DMS153 treated with DMSO at 0.1 percent for 48 hours (cell line): ENCODE measurements around the gene WFIKKN1.

Experiments used
- DNase-seq: peaks from one replicate; lab custom pipeline; 2025; ENCODE audit not compliant: unreplicated experiment; lab: John Stamatoyannopoulos, UW

Gene WFIKKN1

DNA sequence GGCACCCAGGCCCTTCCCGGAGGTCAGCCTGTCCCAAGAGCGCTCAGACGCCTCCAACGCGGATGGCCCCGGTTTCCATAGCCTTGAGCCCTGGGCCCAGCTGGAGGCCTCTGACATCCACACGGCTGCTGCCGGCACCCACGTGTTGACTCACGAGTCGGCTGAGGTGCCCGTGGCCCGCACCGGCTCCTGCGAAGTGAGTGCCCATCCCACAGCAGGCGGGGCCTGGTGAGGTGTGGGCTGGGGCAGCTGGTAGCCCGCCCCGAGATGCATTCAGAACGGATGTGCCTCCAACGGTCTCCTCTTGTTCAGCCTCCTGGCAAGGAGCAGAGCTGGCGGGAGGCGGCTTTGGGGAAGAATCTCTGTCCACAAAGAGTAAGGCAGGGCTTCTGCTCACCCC is 21.1 kb downstream of the WFIKKN1 start:
- no peak for DNase-seq

DNA sequence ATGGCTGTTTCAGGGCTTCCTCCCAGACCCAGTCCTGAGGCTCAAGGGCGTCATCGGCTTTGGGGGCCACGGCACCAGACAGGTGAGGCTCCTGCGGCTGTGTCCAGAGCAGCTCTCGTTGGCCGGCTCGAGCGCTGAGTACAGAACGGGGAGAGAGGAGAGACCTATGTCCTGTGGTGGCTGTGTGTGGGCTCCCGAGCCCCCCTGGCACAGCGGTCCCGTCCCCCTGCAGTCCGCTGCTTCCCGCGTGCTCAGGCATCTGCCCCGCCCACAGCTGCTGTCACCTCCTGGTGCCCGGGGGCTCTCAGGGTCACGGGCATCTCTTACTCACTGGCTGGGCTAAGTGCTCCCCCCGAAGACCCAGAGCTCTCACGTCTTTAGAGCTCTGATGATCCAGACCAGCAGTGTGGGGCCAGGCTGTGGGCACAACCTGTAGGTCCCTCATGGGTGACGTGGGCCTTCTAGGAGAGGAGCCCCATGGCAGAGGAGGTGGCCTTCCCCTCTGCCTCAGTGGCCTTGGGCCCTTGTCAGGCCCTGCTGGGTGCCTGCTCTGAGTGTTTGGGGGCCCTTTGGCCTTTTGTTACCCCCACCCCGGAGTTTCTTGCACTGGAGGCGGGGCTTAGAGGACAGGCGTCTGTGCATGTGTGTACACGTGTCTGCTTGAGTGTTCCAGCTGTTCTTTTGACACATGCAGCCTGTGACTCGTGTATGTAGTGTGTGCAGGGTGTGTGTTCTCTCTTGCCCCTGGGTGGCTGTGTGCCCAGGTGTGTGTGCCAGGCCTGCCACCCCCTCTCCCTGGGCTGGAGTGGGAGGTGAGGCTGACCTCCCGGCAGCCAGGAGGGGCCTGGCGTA is 21.9 kb downstream of the WFIKKN1 start:
- DNase-seq, result no peak

DNA sequence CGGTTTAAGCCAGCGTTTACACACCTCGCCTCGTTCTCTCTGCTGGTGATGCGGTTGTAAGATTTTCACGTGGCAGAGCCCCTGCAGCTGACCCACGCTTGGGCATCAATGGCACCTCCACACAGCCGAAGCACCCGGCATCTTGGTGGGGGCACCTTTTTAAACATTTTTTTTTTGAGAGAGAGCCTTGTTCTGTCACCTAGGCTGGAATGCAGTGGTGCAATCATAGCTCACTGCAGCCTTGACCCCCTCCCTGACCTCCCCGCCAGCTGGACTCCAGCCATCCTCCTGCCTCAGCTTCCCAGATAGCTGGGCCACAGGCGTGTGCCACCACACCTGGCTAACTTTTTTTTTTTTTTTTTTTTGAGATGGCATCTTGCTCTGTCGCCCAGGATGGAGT is 23.2 kb downstream of the WFIKKN1 start:
- no peak for DNase-seq

DNA sequence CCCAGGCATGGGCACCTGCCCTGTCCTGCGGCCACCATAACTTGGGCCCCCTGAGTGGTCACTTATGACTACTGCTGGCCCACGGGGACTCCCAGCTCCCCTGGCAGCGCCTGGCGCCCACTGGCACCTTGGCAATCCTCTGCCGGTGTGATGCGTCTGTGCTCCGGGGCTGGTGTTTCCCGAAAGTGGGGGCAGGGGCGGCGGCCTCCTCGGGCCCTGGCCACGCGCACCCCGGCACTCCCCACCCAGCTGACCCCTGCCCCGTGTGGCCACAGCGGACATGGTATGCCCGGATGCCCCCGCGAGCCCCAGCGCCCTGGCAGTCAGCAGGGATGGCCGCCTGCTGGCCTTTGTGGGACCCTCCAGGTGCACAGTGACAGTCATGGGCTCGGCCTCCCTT is 26.7 kb downstream of the WFIKKN1 start:
- DNase-seq, result no peak

DNA sequence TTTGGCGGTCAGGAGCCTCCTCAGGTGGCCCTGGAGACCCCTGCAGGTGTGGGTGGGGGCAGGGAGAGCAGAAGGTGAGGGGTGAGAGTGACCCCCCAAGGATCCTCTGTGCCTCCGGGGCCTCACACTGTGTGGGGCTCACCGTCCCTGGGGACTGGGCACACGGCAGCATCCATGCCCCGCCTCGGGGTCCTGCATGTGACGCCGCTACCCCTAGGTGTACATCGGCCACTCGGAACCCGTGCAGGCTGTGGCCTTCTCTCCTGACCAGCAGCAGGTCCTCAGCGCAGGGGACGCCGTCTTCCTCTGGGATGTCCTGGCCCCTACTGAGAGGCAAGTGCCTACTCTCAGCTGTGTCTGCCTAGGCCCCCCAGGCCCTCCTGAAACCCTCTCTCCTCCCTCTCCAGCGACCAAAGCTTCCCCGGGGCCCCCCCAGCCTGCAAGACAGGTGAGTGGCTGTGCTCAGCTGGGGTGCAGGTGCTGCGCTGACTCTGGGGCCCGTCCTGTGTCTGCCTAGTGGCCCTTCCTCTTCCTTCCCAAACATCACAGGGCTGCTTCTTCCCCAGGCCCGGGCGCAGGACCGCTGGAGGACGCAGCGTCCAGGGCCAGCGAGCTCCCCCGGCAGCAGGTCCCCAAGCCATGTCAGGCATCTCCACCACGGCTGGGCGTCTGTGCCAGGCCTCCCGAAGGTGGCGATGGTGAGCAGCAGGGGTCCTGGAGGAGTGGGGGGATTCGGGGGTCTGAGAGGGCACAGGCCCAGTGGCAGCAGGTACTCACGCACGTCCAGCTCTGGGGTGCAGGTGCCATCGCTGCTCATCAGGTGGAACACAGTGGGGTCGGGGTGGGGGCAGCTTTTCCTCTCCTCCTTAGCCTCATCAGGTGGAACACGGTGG is 28.1 kb downstream of the WFIKKN1 start:
- DNase-seq, result no peak

DNA sequence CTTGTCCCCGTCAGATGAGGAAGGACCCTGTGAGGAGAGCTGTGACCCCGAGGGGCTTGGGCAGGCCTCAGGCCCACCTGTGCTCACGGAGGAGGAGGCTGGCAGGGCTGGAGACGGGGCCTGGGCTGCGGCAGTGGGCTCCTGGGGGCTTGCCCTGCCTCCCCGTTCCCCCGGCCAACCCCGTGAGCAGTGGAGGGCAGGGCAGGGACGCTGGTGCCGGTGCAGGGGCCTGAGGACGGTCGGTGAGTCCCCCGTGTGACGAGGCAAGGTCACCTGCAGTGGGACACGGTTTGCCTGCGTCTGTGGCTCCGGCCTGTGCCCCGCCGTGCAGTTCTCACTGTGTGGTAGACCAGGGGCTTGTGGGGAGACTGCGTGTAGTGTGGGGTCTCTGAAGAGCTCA is 28.8 kb downstream of the WFIKKN1 start:
- DNase-seq, result no peak

DNA sequence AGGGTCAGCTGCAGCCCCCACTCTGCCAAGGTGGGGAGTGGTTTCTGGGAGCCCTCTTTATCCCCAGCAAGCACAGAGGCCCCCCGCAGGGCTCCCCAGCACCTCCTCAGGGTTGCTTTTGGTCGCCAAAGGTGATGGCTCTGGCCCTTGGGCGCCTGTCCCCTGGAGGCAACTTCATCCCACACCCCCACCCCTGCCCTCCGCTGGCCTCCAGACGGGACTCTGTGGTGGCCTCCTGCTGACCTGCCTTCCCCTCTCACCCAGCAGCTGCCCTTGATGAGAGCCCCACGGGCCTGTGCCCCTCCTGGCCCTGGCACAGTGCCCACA is 29.3 kb downstream of the WFIKKN1 start:
- DNase-seq, result no peak

DNA sequence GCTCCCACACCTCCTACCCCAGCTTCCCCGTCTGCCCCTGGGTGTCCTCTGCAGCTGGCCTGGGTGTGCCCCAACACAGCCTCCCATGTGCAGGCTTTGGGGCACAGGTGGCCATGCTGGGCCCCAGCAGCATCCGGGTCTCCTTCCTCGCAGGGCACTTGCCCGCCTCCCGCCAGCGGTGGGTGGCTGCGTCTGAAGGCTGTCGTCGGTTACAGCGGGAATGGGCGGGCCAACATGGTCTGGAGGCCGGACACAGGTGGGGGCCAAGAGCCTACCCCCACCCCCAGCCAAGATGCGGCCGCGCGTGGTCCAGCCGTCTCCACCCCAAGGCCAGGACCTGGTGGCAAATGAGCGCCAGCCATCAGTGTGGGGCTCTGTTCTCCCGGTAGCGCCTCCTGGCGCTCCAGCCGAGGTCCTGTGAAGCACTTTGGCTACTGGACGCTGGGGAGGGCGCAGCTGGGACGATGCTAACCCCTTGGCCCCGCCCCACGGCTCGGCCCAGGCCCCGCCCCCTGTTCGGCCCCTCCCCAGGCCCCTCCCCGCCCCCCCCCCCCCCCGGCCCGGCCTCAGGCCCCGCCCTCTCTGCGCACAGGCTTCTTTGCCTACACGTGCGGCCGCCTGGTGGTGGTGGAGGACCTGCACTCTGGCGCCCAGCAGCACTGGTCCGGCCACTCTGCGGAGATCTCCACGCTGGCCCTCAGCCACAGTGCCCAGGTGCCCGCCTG is 29.8 kb downstream of the WFIKKN1 start:
- peak; percentile 68 for DNase-seq

DNA sequence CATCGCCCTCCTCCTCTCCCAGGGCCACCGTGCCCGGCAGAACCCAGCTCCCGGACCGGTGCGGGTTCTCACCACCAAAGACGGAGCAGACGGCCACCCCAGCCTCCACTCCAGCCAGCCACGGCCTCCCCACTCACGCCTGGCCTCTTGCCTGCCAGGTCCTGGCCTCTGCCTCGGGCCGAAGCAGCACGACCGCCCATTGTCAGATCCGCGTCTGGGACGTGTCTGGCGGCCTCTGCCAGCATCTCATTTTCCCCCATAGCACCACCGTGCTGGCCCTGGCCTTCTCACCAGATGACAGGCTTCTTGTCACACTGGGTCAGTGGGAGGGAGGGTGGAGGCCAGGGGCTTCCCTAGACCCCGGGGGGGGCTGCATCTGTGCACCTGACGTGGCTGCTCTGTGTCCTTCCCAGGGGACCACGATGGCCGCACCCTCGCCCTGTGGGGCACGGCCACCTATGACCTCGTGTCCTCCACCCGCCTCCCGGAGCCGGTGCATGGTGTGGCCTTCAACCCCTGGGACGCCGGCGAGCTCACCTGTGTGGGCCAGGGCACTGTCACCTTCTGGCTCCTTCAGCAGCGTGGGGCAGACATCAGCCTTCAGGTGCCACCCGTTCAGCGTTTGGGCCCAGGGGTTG is 30.5 kb downstream of the WFIKKN1 start:
- no peak for DNase-seq

DNA sequence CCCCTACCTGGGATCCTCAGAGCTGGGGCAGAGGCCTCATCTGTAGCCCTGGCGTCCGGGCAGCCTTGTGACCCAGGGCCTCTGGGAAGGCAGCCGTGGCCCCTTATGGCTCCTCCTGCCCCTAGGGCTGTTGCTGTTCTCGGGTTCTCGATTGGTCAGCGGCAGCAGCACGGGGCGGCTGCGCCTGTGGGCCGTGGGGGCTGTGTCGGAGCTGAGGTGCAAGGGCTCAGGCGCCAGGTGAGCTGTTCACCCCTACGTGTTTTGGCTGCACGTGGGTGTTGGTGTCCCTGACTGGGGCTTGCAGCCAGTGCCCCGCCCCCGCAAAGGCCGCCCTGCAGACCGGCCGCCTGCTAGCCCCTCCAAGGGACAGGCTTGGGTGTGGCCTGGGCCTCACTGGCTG is 31.3 kb downstream of the WFIKKN1 start:
- no peak for DNase-seq

DNA sequence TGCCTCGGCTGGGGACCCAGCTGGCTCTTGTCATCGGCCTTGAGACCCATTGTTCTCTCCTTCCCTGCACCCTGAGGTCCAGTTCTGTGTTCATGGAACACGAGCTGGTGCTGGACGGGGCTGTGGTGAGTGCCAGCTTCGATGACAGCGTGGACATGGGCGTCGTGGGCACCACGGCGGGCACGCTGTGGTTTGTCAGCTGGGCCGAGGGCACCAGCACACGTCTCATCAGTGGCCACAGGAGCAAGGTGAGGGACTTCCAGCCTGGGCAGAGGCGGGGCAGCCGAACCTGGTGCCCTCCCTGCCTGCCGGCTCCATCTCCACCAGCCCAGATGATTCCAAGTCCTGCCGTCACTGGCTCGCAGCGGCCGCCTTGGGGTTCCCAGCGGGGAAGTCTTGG is 31.8 kb downstream of the WFIKKN1 start:
- no peak for DNase-seq

DNA sequence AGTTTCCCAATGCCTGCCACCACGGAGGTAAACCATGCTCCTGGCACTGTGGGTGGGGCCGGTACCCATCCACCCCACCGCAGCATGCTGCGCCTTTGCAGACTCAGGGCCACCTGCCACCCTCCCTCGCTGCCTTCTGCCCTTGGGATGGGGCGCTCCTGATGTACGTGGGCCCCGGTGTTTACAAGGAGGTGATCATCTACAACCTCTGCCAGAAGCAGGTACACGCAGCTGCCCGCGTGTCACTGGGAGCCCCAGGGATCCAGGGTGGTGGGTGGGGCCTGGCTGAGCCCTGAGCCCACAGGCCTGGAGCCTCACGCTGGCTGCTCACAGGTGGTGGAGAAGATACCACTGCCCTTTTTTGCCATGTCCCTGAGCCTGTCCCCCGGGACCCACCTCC is 35.8 kb downstream of the WFIKKN1 start:
- no peak for DNase-seq

DNA sequence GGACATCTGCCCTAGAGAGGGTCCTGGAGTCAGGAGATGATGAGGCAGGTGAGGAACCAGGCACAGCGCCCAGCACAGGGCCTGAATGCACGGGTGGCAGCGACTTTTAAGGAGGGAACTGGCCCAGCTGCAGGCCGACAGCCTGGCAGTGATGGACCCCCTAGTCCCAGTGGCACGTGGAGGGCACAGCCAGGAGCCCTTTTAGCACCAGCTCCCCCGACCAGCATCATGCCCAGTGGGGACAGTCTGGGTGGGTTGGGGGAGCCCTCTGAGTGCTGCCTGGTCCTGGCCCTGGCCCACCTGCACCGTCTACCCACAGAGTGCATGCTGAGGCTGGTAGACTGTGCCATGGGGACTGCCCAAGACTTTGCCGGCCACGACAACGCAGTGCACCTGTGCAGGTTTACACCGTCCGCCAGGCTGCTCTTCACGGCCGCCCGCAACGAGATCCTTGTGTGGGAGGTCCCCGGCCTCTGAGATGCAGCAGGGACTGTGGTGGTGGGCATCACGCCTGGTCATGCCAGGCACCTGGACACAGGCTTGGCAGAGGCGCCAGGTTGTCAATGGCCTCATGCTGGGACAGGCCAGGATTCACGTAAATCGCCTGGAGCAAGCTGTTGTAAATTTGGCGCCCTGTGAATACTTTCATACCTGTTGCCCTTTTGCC is 36.5 kb downstream of the WFIKKN1 start:
- DNase-seq, result no peak

DNA sequence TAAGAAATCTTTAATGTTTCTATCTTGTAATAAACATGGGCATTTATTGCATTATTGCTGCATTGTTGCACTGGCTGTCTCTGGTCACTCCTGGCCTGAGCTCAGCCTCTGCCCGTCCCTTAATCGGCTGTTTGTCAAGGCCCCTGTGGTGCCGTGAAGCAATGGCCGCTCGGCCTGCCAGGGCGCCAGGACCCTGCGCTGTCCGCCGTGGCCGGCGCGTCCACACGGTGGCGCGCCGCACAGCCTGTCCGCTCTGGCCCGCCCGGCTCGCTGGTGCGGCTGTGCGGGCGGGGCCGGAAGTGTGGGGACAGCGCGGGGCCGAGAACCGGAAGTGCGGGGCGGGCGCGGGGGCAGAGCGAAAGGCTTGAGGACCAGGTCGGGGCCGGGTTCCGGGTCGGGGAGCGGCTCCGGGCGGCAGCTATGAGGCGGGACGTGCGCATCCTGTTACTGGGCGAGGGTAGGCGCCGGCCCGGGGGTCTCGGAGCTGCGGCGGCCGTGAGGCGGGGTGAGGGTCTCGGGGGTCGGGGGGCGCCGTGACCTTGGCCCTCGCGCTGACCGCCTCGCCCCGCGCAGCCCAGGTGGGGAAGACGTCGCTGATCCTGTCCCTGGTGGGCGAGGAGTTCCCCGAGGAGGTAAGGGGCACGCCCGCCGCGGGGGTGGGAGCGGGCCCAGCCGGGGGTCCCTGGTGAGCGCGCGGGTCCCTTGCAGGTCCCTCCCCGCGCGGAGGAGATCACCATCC is 37.2 kb downstream of the WFIKKN1 start, which contains the start of gene RHOT2:
Gene RHOT2 (plus strand): TSS at position 353 of the 739 bp plus-strand sequence. CDS start 68 bp downstream, at position 421.
- DNase-seq, result peak; percentile 71

DNA sequence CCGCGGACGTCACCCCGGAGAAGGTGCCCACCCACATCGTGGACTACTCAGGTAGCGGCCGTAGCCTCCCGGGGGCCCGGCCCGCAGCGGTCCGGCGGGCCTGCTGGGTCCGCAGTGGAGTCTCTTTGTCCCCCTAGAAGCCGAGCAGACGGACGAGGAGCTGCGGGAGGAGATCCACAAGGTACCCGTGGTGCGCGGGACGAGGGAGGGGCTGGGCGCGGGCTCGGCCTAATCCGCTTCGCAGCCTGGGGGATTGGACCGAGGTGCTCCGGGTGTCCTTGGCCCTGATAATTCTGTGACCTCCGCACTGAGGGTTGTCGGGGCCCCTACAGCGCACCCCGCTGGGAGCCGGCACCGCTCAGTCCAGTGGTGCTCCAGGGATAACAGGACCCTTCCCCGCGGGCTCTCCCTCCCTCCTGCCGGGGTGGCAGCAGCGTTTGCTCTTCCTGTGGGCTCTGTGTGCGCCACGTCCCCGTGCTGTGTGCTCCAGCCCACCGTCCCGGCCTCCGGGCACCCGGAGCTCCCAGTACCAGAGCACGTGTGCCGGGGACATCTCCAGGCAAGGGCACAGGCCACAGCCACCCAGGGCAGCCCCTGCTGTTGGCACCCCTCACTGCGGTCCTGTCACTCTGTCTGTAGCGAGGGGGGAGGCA is 37.9 kb downstream of the WFIKKN1 start:
- DNase-seq, result no peak

DNA sequence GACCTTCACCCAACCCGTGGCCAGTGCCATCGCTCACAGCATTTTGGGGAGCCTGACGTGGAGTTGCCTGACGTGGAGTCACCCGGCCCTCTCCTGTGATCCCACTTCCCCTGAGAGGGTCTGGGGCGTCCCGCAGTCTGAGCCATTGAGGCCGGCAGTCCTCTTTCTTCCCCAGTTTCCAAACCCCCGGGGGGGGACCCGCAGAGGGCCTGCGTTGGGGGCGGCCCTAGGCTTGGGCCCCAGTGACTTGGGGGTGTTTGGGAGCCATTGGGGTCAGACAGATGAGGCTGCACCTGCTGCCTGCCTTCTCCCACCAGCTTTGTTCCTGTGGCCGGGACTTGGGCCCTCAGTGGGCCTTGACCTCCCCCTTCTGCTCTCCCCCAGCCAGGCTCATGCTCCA is 38.9 kb downstream of the WFIKKN1 start:
- DNase-seq, result no peak

DNA sequence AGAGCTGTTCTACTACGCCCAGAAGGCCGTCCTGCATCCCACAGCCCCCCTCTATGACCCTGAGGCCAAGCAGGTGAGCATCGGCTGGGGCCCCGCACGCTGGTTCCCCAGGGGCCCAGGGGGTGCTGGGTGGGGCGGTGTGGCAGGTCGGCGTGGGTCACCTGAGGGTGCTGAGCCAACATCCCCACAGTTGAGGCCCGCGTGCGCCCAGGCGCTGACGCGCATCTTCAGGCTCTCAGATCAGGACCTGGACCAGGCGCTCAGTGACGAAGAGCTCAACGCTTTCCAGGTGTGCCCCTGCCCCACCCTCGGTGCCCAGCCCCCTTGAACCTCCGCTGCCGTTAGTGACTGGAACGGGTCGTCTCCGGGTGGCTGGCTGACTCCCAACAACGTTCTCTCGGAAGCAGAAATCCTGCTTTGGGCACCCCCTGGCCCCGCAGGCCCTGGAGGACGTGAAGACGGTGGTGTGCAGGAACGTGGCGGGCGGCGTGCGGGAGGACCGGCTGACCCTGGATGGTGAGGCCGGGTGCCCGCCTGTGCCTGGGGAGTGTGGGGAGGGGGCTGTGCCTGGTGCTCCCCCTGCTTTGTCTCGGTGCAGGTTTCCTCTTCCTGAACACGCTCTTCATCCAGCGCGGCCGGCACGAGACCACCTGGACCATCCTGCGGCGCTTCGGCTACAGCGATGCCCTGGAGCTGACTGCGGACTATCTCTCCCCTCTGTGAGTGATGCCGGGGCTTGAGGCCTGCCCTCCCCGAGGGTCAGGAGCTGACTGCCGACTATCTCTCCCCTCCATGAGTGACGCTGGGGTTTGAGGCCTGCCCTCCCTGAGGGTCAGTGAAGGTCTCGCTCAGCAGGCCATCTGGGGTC is 39.9 kb downstream of the WFIKKN1 start:
- DNase-seq, result no peak

DNA sequence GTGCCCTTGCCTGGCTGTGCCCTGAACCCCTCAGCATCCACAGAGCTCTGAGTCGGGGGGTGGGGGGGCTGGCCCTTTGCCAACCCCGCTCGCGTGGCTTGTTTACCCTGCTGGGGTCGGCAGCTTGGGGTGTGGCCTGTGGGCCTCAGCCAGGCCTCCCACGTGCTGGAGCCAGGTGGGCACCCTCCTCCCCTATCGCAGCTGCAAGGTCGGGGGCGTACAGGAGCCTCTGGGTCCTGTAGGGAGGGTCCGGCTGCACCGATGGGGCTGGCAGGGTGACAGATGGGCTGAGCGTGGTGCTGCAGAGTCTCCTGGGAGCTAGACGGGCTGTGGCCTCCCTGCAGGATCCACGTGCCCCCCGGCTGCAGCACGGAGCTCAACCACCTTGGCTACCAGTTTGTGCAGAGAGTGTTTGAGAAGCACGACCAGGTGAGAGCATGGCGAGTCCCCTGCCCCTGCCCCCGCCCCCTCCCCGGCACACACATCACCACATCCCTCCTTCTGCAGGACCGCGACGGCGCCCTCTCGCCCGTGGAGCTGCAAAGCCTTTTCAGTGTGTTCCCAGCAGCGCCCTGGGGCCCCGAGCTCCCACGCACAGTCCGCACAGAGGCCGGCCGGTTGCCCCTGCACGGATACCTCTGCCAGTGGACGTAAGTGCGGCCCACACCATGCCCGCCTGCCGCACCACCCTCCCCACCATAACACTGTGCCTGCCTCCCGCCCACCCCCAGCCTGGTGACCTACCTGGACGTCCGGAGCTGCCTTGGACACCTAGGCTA is 40.8 kb downstream of the WFIKKN1 start:
- DNase-seq, result no peak
